IMR-90 (cell line): ENCODE measurements around the gene ANXA1. TPM values are rescaled to one million over a fixed set of nuclear protein-coding genes. Genes with fewer than 3 reads are reported as not detected.

ENCODE experiments used
- ATAC-seq: fragments of 200-7000 bp; cut with Tn5 transposase; 2 replicates; pipeline ENCODE4 v1.9.1; 2020; ENCODE audit warnings: low read depth, mild to moderate bottlenecking, moderate library complexity
- BruUV-seq: library from RNA; stranded (reverse); fragments of 400-500 nt; replicated peaks from 2 replicates; lab custom pipeline; 2021; lab: Mats Ljungman, UMichigan
- CTCF ChIA-PET: fragments of 300-600 bp; formaldehyde crosslinking; extraction: SDS; loops from one replicate; lab custom pipeline; 2021; ENCODE audit warnings: antibody characterized with exemption; lab: Yijun Ruan, JAX
- POLR2A ChIA-PET: fragments of 300-600 bp; sonication (Branson Sonifier 250); formaldehyde crosslinking; loops from one replicate; lab custom pipeline; 2022; ENCODE audit warnings: antibody characterized with exemption; ENCODE audit not compliant: unreplicated experiment; lab: Charles Lee
- DNase-seq: peaks from one replicate; pipeline ENCODE4 v3.0.0; 2013
- H2AFZ ChIP-seq: replicated peaks from 2 replicates; pipeline ENCODE3; 2013; ENCODE audit warnings: low read length, mild to moderate bottlenecking; ENCODE audit not compliant: poor library complexity
- H2AK5ac ChIP-seq: 2 replicates; pipeline ENCODE4 v1.6.1; 2013; ENCODE audit warnings: low read depth, low read length, inconsistent platforms
- H2AK9ac ChIP-seq: replicated peaks from 2 replicates; pipeline ENCODE3; 2013; ENCODE audit warnings: mild to moderate bottlenecking, low read depth, low read length, moderate library complexity; ENCODE audit not compliant: poor library complexity
- H2BK120ac ChIP-seq: 2 replicates; pipeline ENCODE4 v1.6.1; 2013; ENCODE audit warnings: low read depth, low read length, inconsistent platforms
- H2BK15ac ChIP-seq: 3 replicates; pipeline ENCODE4 v1.6.1; 2013; ENCODE audit warnings: low read depth, low read length, inconsistent platforms
- H2BK20ac ChIP-seq: 2 replicates; pipeline ENCODE4 v1.6.1; 2013; ENCODE audit warnings: low read depth, mild to moderate bottlenecking, inconsistent platforms, low read length, moderate library complexity
- H2BK5ac ChIP-seq: 2 replicates; pipeline ENCODE4 v1.6.1; 2013; ENCODE audit warnings: mild to moderate bottlenecking, low read depth, low read length, inconsistent platforms; ENCODE audit not compliant: poor library complexity, severe bottlenecking
- H3K14ac ChIP-seq: replicated peaks from 2 replicates; pipeline ENCODE4 v1.6.1; 2013; ENCODE audit warnings: low read depth, low read length, inconsistent platforms
- H3K18ac ChIP-seq: 2 replicates; pipeline ENCODE4 v1.6.1; 2013; ENCODE audit warnings: low read depth, low read length, control low read depth
- H3K23ac ChIP-seq: 2 replicates; pipeline ENCODE4 v1.6.1; 2013; ENCODE audit warnings: low read depth, low read length, inconsistent platforms
- H3K27ac ChIP-seq: 2 replicates; pipeline ENCODE4 v1.5.1; 2013; ENCODE audit warnings: mild to moderate bottlenecking, control low read depth, low read length; ENCODE audit not compliant: insufficient read depth
- H3K27me3 ChIP-seq: 2 replicates; pipeline ENCODE4 v1.6.1; 2013; ENCODE audit warnings: low read length; ENCODE audit not compliant: control insufficient read depth, insufficient read depth
- H3K36me3 ChIP-seq: 2 replicates; pipeline ENCODE4 v1.6.1; 2013; ENCODE audit warnings: low read length, mixed read lengths; ENCODE audit not compliant: control insufficient read depth, insufficient read depth
- H3K4ac ChIP-seq: 2 replicates; pipeline ENCODE4 v1.6.1; 2013; ENCODE audit warnings: low read depth, low read length, inconsistent platforms
- H3K4me1 ChIP-seq: 2 replicates; pipeline ENCODE4 v1.6.1; 2013; ENCODE audit warnings: low read length, mixed read lengths; ENCODE audit not compliant: control insufficient read depth, insufficient read depth
- H3K4me2 ChIP-seq: 2 replicates; pipeline ENCODE4 v1.6.1; 2013; ENCODE audit warnings: low read depth, mild to moderate bottlenecking, control low read depth, low read length, moderate library complexity
- H3K4me3 ChIP-seq: 2 replicates; pipeline ENCODE4 v1.5.1; 2013; ENCODE audit warnings: low read depth, mild to moderate bottlenecking, control low read depth, low read length, moderate library complexity; ENCODE audit not compliant: insufficient read depth
- H3K56ac ChIP-seq: 2 replicates; pipeline ENCODE4 v1.6.1; 2013; ENCODE audit warnings: low read length, inconsistent platforms; ENCODE audit not compliant: insufficient read depth; ENCODE audit errors: extremely low read depth
- H3K79me1 ChIP-seq, 2 experiments: 2 replicates each; pipeline ENCODE4 v1.6.1; 2013; ENCODE audit warnings: low read length in 2 of 2, inconsistent platforms in 1 of 2, low read depth in 1 of 2
- H3K9ac ChIP-seq: 2 replicates; pipeline ENCODE4 v1.6.1; 2013; ENCODE audit warnings: low read depth, low read length, control low read depth
- H3K9me1 ChIP-seq: 2 replicates; pipeline ENCODE4 v1.6.1; 2013; ENCODE audit warnings: low read length, inconsistent platforms; ENCODE audit not compliant: insufficient read depth
- H3K9me3 ChIP-seq: 2 replicates; pipeline ENCODE4 v1.6.1; 2013; ENCODE audit warnings: low read length; ENCODE audit not compliant: control insufficient read depth, insufficient read depth
- H4K20me1 ChIP-seq: 2 replicates; pipeline ENCODE4 v1.6.1; 2013; ENCODE audit warnings: low read length, inconsistent platforms; ENCODE audit not compliant: insufficient read depth
- H4K5ac ChIP-seq: 2 replicates; pipeline ENCODE4 v1.6.1; 2013; ENCODE audit warnings: mild to moderate bottlenecking, low read depth, low read length, control low read depth
- H4K8ac ChIP-seq, 2 experiments: 2 replicates each; pipeline ENCODE4 v1.6.1; 2013; ENCODE audit warnings: low read depth in 2 of 2, low read length in 2 of 2, control low read depth in 1 of 2, inconsistent platforms in 1 of 2
- H4K91ac ChIP-seq: 2 replicates; pipeline ENCODE4 v1.6.1; 2013; ENCODE audit warnings: low read depth, low read length, inconsistent platforms; ENCODE audit not compliant: insufficient read depth
- BHLHE40 ChIP-seq: fragments of 150-350 bp; IDR thresholded peaks from 2 replicates; pipeline ENCODE4 v1.6.1; 2016; ENCODE audit warnings: mild to moderate bottlenecking, low read depth, low read length
- CEBPB ChIP-seq: IDR thresholded peaks from 2 replicates; pipeline ENCODE4 v1.6.1; 2012; ENCODE audit warnings: low read depth, low read length, improper control_type of control experiment
- CHD1 ChIP-seq: IDR thresholded peaks from 2 replicates; pipeline ENCODE4 v1.6.1; 2012; ENCODE audit warnings: low read depth, low read length, improper control_type of control experiment
- CTCF ChIP-seq: conservative IDR thresholded peaks from 2 replicates; pipeline ENCODE4 v1.5.1; 2012; ENCODE audit warnings: mild to moderate bottlenecking, low read depth, low read length, improper control_type of control experiment
- FOS ChIP-seq: fragments of 150-350 bp; IDR thresholded peaks from 2 replicates; pipeline ENCODE4 v1.6.1; 2016; ENCODE audit warnings: low read depth, low read length
- MAZ ChIP-seq: IDR thresholded peaks from 2 replicates; pipeline ENCODE4 v1.6.1; 2012; ENCODE audit warnings: low read depth, mild to moderate bottlenecking, low read length, improper control_type of control experiment, moderate library complexity, borderline replicate concordance
- MXI1 ChIP-seq: IDR thresholded peaks from 2 replicates; pipeline ENCODE4 v1.6.1; 2012; ENCODE audit warnings: low read depth, mild to moderate bottlenecking, low read length, moderate library complexity, borderline replicate concordance
- NFE2L2 ChIP-seq: fragments of 150-350 bp; IDR thresholded peaks from 2 replicates; pipeline ENCODE4 v1.6.1; 2016; ENCODE audit warnings: low read depth, mild to moderate bottlenecking, low read length
- POLR2A ChIP-seq: IDR thresholded peaks from 2 replicates; pipeline ENCODE4 v1.6.1; 2012; ENCODE audit warnings: mild to moderate bottlenecking, low read depth, low read length
- RAD21 ChIP-seq: IDR thresholded peaks from 2 replicates; pipeline ENCODE4 v1.6.1; 2012; ENCODE audit warnings: low read length, improper control_type of control experiment
- RCOR1 ChIP-seq: IDR thresholded peaks from 2 replicates; pipeline ENCODE4 v1.6.1; 2012; ENCODE audit warnings: mild to moderate bottlenecking, low read length, improper control_type of control experiment; ENCODE audit not compliant: insufficient replicate concordance
- RFX5 ChIP-seq: IDR thresholded peaks from 2 replicates; pipeline ENCODE4 v1.8.0; 2012; ENCODE audit warnings: low read depth, mild to moderate bottlenecking, low read length, moderate library complexity
- USF2 ChIP-seq: fragments of 150-350 bp; IDR thresholded peaks from 2 replicates; pipeline ENCODE4 v1.6.1; 2017; ENCODE audit warnings: mild to moderate bottlenecking, antibody characterized with exemption, low read length, low read depth
- WGBS, 2 experiments: methylation state at CpG; one replicate each; pipeline versions ENCODE4 v1.1.5 to v1.1.7; 2013; ENCODE audit warnings: missing lambda C conversion rate in 2 of 2; ENCODE audit not compliant: insufficient read length in 1 of 2; ENCODE audit errors: extremely low coverage in 2 of 2; 5-methylcytosine and 5-hydroxymethylcytosine counted together
- dilution Hi-C: fragments of 300-500 bp; cut with HindIII; formaldehyde crosslinking; loops from one replicate; pipeline ENCODE4 v1.14.3; 2018; ENCODE audit warnings: low sequenced_read_pairs; ENCODE audit not compliant: unreplicated experiment
- in situ Hi-C: fragments of 300-500 bp; cut with MboI; formaldehyde crosslinking; loops from 3 replicates; pipeline ENCODE4 v1.14.3; 2019; ENCODE audit warnings: low sequenced_read_pairs, inconsistent platforms, mixed read lengths
- intact Hi-C: fragments of 100-400 bp; cut with micrococcal nuclease; formaldehyde crosslinking; loops from 2 replicates; pipeline ENCODE4 v1.10.0; 2022
- polyA plus RNA-seq, 3 experiments: library from polyadenylated mRNA; depleted of rRNA; stranded (reverse); fragments of >200 nt; gene quantifications; 2 replicates each; pipeline ENCODE4 v1.2.3, GENCODE V29; 2012; ENCODE audit warnings: low replicate concordance in 1 of 3
- total RNA-seq: library from RNA; depleted of rRNA; stranded (reverse); fragments of >200 nt; gene quantifications from 2 replicates; pipeline ENCODE4 v1.2.3, GENCODE V29; 2012

Gene ANXA1
- total and polyA plus RNA-seq, 2 of the 4 experiments (the other 2 are of a cell fraction): 520 to 583 TPM

GRCh38 chr9:73155968-73156864 is 4.6 kb downstream of the ANXA1 start:
- Histone ChIP-seq H4K91ac (no peak overlapping the region), H2BK15ac (no peak overlapping the region), H3K27ac (no peak overlapping the region), H2BK5ac (peak overlapping the region; percentile 11), H2BK120ac (no peak overlapping the region), H3K56ac (no peak overlapping the region), H2AK5ac (no peak overlapping the region), H3K79me1 (peaks cover 15 to 38% of the 10 kb centered on the region in 2 experiments), H2AFZ (no peak overlapping the region), H3K27me3 (no peaks in the 10 kb centered on the region), H3K36me3 (peaks cover 21% of the 10 kb centered on the region), H3K4me2 (peak overlapping the region; percentile 22; the same call in 1 of the 2 replicates), H3K4me1 (peaks cover 5% of the 10 kb centered on the region), H2AK9ac (no peak overlapping the region), H3K18ac (peak overlapping the region; percentile 61; the same call in 1 of the 2 replicates), H3K9ac (no peak overlapping the region), H3K23ac (no peak overlapping the region), H2BK20ac (no peak overlapping the region), H4K20me1 (peaks cover 22% of the 10 kb centered on the region; the same call in 1 of the 2 replicates), H3K9me1 (no peaks in the 10 kb centered on the region; the same call in none of the 2 replicates), H3K4me3 (no peak overlapping the region), H3K9me3 (no peaks in the 10 kb centered on the region), H3K14ac (0 out of 2 replicates have a peak overlapping the region, but pooled peaks have one; percentile 39), H3K4ac (no peak overlapping the region), H4K5ac (no peak overlapping the region; the same call in 1 of the 2 replicates), H4K8ac (no peak overlapping the region)
- dilution Hi-C loops (no loop called here), intact Hi-C loops (no loop called here), in situ Hi-C loops (no loop called here)
- no CpG with 5 or more reads among the region's 4 CpGs for WGBS, 2 experiments
- no peak for DNase-seq
- POLR2A ChIA-PET: interaction anchor here (1.4 kb wide), 1 partner anchor 23 kb away, joined by 3 read pairs; no protein-coding TSS in a partner anchor
- TF ChIP-seq CTCF (no peak), MXI1 (no peak), USF2 (no peak), POLR2A (no peak), BHLHE40 (no peak), RAD21 (no peak), NFE2L2 (no peak), CHD1 (no peak), RCOR1 (no peak), RFX5 (no peak), FOS (no peak), MAZ (no peak), CEBPB (no peak)
- ATAC-seq: no peak
- BruUV-seq: no TSS peak
- CTCF ChIA-PET: interaction anchor here (0.7 kb wide), 1 partner anchor 16 kb away, joined by 3 read pairs; no protein-coding TSS in a partner anchor
